GM08714 (cell line): ENCODE data around the gene SERPINB11.
"Not testable (repeated sequence)": the region's sequence is repeated elsewhere in the genome, so short reads cannot be mapped to it uniquely, and the experiment has no call there.

Experiments
- H3K4me3 ChIP-seq: fragments of 200-500 bp; sonication (Bioruptor generic); 2 replicates; pipeline ENCODE4 v1.5.1; 2014; ENCODE audit warnings: mild to moderate bottlenecking, low read length, inconsistent platforms
- ZNF274 ChIP-seq: IDR thresholded peaks from 2 replicates; pipeline ENCODE4 v1.6.1; 2012; ENCODE audit warnings: mild to moderate bottlenecking, low read depth, low read length

SERPINB11 gene

GRCh38 chr18:63702660-63703059 is at the start of gene SERPINB11:
SERPINB11 (plus strand) TSS chr18:63702960; CDS start chr18:63710194, 7,234 bp downstream.
- no peak for TF ChIP-seq ZNF274
- H3K4me3 ChIP-seq: no peak within 1 kb of the TSS

- H3K4me3 ChIP-seq: not testable (repeated sequence)
These were observed 43.8 kb upstream of the SERPINB11 start for GRCh38 chr18:63658920-63659319.

GRCh38 chr18:63661750-63662149 is 41.0 kb upstream of the SERPINB11 start, which contains the start of gene SERPINB3:
SERPINB3 (minus strand) TSS chr18:63661893; CDS start chr18:63661216, 677 bp downstream.
- H3K4me3 ChIP-seq: not testable (repeated sequence)

- H3K4me3 ChIP-seq: no peak overlapping the region
- no peak for TF ChIP-seq ZNF274
These were observed 38.2 kb upstream of the SERPINB11 start for GRCh38 chr18:63664571-63664970.

- no peak for TF ChIP-seq ZNF274
- H3K4me3 ChIP-seq: no peak overlapping the region
These were observed 26.0 kb upstream of the SERPINB11 start for GRCh38 chr18:63676526-63677323.

- no peak overlapping the region for H3K4me3 ChIP-seq
- no peak for TF ChIP-seq ZNF274
These were observed 25.1 kb upstream of the SERPINB11 start for GRCh38 chr18:63677500-63678225.

GRCh38 chr18:63679820-63680606 is 22.7 kb upstream of the SERPINB11 start:
- no peak for TF ChIP-seq ZNF274
- no peak overlapping the region for H3K4me3 ChIP-seq

GRCh38 chr18:63681449-63682340 is 21.1 kb upstream of the SERPINB11 start:
- TF ChIP-seq ZNF274: no peak

GRCh38 chr18:63683152-63683551 is 19.6 kb upstream of the SERPINB11 start:
- H3K4me3 ChIP-seq: no peak overlapping the region
- no peak for TF ChIP-seq ZNF274

More at GRCh38 chr18:63681449-63682340, 21.1 kb upstream of the SERPINB11 start:
- H3K4me3 ChIP-seq: no peak overlapping the region

GRCh38 chr18:63683890-63684289 is 18.9 kb upstream of the SERPINB11 start:
- no peak for TF ChIP-seq ZNF274

GRCh38 chr18:63684718-63685117 is 18.0 kb upstream of the SERPINB11 start:
- TF ChIP-seq ZNF274: no peak
- no peak overlapping the region for H3K4me3 ChIP-seq

More at GRCh38 chr18:63683890-63684289, 18.9 kb upstream of the SERPINB11 start:
- H3K4me3 ChIP-seq: no peak overlapping the region

GRCh38 chr18:63686871-63687270 is 15.9 kb upstream of the SERPINB11 start:
- no peak for TF ChIP-seq ZNF274
- no peak overlapping the region for H3K4me3 ChIP-seq

GRCh38 chr18:63689064-63689463 is 13.7 kb upstream of the SERPINB11 start:
- no peak overlapping the region for H3K4me3 ChIP-seq
- TF ChIP-seq ZNF274: no peak
